Duodenal mucosa (tissue), 2 donors: ENCODE results near the gene AKR1C2.
"Not testable (repeated sequence)": the region's sequence is repeated elsewhere in the genome, so short reads cannot be mapped to it uniquely, and the experiment has no call there.

ENCODE experiments used
- H3K27ac ChIP-seq: one replicate; pipeline ENCODE4 v1.7.0; 2013; ENCODE audit warnings: low read depth, low read length
- H3K27me3 ChIP-seq, 2 donors: one replicate each; pipeline ENCODE4 v1.7.0; 2013; ENCODE audit warnings: low read length in 2 of 2, control low read depth in 1 of 2; ENCODE audit not compliant: insufficient read depth in 2 of 2, control insufficient read depth in 1 of 2
- H3K36me3 ChIP-seq, 2 donors: one replicate each; pipeline ENCODE4 v1.7.0; 2013; ENCODE audit warnings: low read length in 2 of 2, control low read depth in 1 of 2; ENCODE audit not compliant: insufficient read depth in 2 of 2, control insufficient read depth in 1 of 2
- H3K4me1 ChIP-seq, 2 donors: one replicate each; pipeline ENCODE4 v1.7.0; 2013; ENCODE audit warnings: low read length in 2 of 2, control low read depth in 1 of 2; ENCODE audit not compliant: insufficient read depth in 2 of 2, control insufficient read depth in 1 of 2
- H3K4me3 ChIP-seq, 2 donors: one replicate each; pipeline ENCODE4 v1.7.0; 2013; ENCODE audit warnings: low read length in 2 of 2, low read depth in 1 of 2
- H3K9ac ChIP-seq, 2 donors: one replicate each; pipeline ENCODE4 v1.7.0; 2013; ENCODE audit warnings: low read length in 2 of 2, low read depth in 1 of 2
- H3K9me3 ChIP-seq, 2 donors: one replicate each; pipeline ENCODE4 v1.7.0; 2013; ENCODE audit warnings: low read length in 2 of 2, control low read depth in 1 of 2; ENCODE audit not compliant: control insufficient read depth in 1 of 2

Gene AKR1C2

GRCh38 chr10:5013385-5013784 lies 9.7 kb upstream of the AKR1C2 start:
- H3K4me1 ChIP-seq, result no peaks in the 10 kb centered on the region
- H3K9me3 ChIP-seq, result no peaks in the 10 kb centered on the region
- H3K9ac ChIP-seq, result no peak overlapping the region
- H3K27me3 ChIP-seq, result no peaks in the 10 kb centered on the region
- H3K4me3 ChIP-seq, result no peak overlapping the region
- no peak overlapping the region for H3K27ac ChIP-seq
- H3K36me3 ChIP-seq, result no peaks in the 10 kb centered on the region

- Histone ChIP-seq H3K4me3 (no peak overlapping the region), H3K27ac (no peak overlapping the region), H3K36me3 (no peaks in the 10 kb centered on the region), H3K9ac (no peak overlapping the region), H3K4me1 (no peaks in the 10 kb centered on the region), H3K9me3 (no peaks in the 10 kb centered on the region), H3K27me3 (no peaks in the 10 kb centered on the region)
Observed at GRCh38 chr10:5012595-5012994, 8.9 kb upstream of the AKR1C2 start.

- H3K27ac ChIP-seq, H3K27me3 ChIP-seq, H3K9ac ChIP-seq, H3K9me3 ChIP-seq, H3K4me1 ChIP-seq, H3K36me3 ChIP-seq, H3K4me3 ChIP-seq: not testable (repeated sequence)
Observed at GRCh38 chr10:5011392-5011791, 7.7 kb upstream of the AKR1C2 start.

- not testable (repeated sequence) for H3K4me1 ChIP-seq, H3K36me3 ChIP-seq, H3K4me3 ChIP-seq, H3K9ac ChIP-seq, H3K9me3 ChIP-seq, H3K27ac ChIP-seq, H3K27me3 ChIP-seq
Observed at GRCh38 chr10:5010043-5010442, 6.4 kb upstream of the AKR1C2 start.

- H3K27me3 ChIP-seq, H3K4me3 ChIP-seq, H3K9ac ChIP-seq, H3K36me3 ChIP-seq, H3K27ac ChIP-seq, H3K4me1 ChIP-seq, H3K9me3 ChIP-seq: not testable (repeated sequence)
Observed at GRCh38 chr10:5008857-5009548, 5.3 kb upstream of the AKR1C2 start.

- not testable (repeated sequence) for H3K27me3 ChIP-seq, H3K27ac ChIP-seq, H3K9ac ChIP-seq, H3K4me1 ChIP-seq, H3K9me3 ChIP-seq, H3K4me3 ChIP-seq, H3K36me3 ChIP-seq
Observed at GRCh38 chr10:5004501-5004900, 844 bp upstream of the AKR1C2 start.

GRCh38 chr10:5004030-5004385 lies 351 bp upstream of the AKR1C2 start:
- H3K36me3 ChIP-seq, H3K9ac ChIP-seq, H3K9me3 ChIP-seq, H3K4me1 ChIP-seq, H3K4me3 ChIP-seq, H3K27ac ChIP-seq, H3K27me3 ChIP-seq: not testable (repeated sequence)

- no peaks in the 10 kb centered on the region for H3K4me1 ChIP-seq
- no peaks in the 10 kb centered on the region for H3K27me3 ChIP-seq
- no peak overlapping the region for H3K27ac ChIP-seq
- H3K9ac ChIP-seq, result no peak overlapping the region
- no peaks in the 10 kb centered on the region for H3K9me3 ChIP-seq
- H3K4me3 ChIP-seq, result no peak overlapping the region
- no peaks in the 10 kb centered on the region for H3K36me3 ChIP-seq
Observed at GRCh38 chr10:5002013-5002727, 1.5 kb downstream of the AKR1C2 start.

- no peak overlapping the region for H3K9ac ChIP-seq
Observed at GRCh38 chr10:4998671-4999070, 5.0 kb downstream of the AKR1C2 start.

GRCh38 chr10:4994260-4994659 lies 9.4 kb downstream of the AKR1C2 start:
- not testable (repeated sequence) for H3K27me3 ChIP-seq, H3K9me3 ChIP-seq, H3K9ac ChIP-seq, H3K36me3 ChIP-seq, H3K4me1 ChIP-seq, H3K4me3 ChIP-seq, H3K27ac ChIP-seq

More at GRCh38 chr10:4998671-4999070, 5.0 kb downstream of the AKR1C2 start:
- Histone ChIP-seq H3K27ac (no peak overlapping the region), H3K9me3 (no peaks in the 10 kb centered on the region), H3K27me3 (no peaks in the 10 kb centered on the region), H3K4me3 (no peak overlapping the region), H3K36me3 (no peaks in the 10 kb centered on the region), H3K4me1 (no peaks in the 10 kb centered on the region)
